Chondrocyte (in vitro differentiated cells): Measurements from ENCODE around the gene PAK6. TPM values are rescaled to one million over a fixed set of nuclear protein-coding genes. Genes with fewer than 3 reads are reported as not detected.

ENCODE experiments used
- DNase-seq: peaks from one replicate; pipeline ENCODE4 v3.0.0; 2021; ENCODE audit warnings: mixed read lengths, low spot score
- H3K27ac Mint-ChIP-seq: one replicate; pipeline ENCODE4 v1.8.0; 2021; ENCODE audit warnings: mild to moderate bottlenecking, moderate library complexity, mixed read lengths; ENCODE audit not compliant: unreplicated experiment
- H3K27me3 Mint-ChIP-seq: 2 replicates; pipeline ENCODE4 v1.8.0; 2021; ENCODE audit warnings: low read depth, mixed read lengths
- H3K36me3 Mint-ChIP-seq: 2 replicates; pipeline ENCODE4 v1.8.0; 2021; ENCODE audit warnings: low read depth, mixed read lengths
- H3K4me1 Mint-ChIP-seq: 2 replicates; pipeline ENCODE4 v1.8.0; 2021; ENCODE audit warnings: low read depth, mild to moderate bottlenecking, mixed read lengths
- H3K4me3 Mint-ChIP-seq: one replicate; pipeline ENCODE4 v1.8.0; 2021; ENCODE audit warnings: mild to moderate bottlenecking, moderate library complexity, mixed read lengths; ENCODE audit not compliant: unreplicated experiment
- H3K9me3 Mint-ChIP-seq: 2 replicates; pipeline ENCODE4 v1.8.0; 2021; ENCODE audit warnings: low read depth, mixed read lengths
- total RNA-seq: library from RNA; stranded (reverse); gene quantifications from 3 replicates; pipeline ENCODE4 v1.2.1, GENCODE V29; 2021
- TF ChIP-seq, protein P1 (sequence below): fragments of 200-600 bp; sonication (generic); IDR thresholded peaks from 2 replicates; pipeline ENCODE4 v1.5.0; 2021; ENCODE audit warnings: antibody characterized with exemption, mild to moderate bottlenecking, moderate library complexity

Gene PAK6
- total RNA-seq, 1 donor from 2014 or later, result 0.37 TPM

DNA sequence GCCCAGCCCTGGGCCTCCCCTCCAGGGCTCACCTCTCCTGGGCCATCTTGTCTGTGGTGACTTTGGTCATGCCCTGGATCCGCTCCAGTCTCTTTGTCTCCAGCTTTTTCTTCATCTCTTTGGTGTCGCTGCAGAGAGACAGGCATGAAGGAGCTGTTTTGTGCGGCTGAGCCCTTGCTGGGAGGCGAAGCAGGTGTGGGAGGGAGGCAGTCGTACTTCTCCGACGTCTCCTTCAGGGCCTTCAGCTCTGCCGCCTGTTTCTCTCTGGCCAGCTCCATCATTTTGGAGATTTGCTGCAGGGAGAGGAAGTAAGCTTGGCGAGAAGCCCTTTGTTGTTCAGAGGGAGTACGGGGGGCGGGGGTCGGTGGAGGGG lies 51.7 kb downstream of the PAK6 start:
- no peak overlapping the region for H3K27ac Mint-ChIP-seq
- H3K4me3 Mint-ChIP-seq, result peak overlapping the region; percentile 60

DNA sequence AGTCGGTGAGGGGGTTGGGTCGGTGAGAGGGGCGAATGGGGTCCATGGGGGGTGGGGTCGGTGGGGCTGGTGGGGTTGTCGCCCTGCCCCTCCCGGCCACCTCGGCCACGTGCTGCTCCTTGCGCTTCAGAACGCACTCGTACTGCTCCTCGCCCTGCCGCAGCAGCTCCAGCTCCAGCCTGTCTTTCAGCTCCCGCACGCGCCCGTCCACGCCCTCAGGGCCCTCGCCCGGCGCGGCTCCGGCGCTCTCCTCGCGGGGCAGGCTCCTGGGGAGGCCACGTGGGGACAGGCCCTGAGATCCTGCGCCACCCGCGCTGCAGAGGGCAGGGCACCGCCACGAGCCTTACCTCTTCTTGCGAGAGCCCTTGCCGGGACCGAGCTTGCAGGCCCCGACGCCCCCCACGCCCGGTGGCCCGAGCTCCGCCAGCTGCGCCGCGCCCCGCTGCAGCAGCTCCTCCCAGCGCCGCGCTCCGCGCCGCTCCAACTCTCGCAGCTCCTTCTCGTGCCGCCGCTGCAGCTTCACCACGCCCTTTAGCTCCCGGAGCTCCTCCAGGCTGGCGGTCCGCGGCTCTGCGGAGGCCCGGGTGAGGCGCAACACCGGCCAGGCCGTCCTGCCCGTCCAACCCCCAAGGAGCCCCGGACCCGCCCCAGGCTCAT lies 52.2 kb downstream of the PAK6 start:
- Mint-ChIP-seq H3K4me3 (peak overlapping the region; percentile 57), H3K36me3 (no peaks in the 10 kb centered on the region), H3K27me3 (peaks cover 6% of the 10 kb centered on the region), H3K27ac (no peak overlapping the region), H3K4me1 (peaks cover 5% of the 10 kb centered on the region), H3K9me3 (no peaks in the 10 kb centered on the region)
- TF ChIP-seq, protein P1, sequence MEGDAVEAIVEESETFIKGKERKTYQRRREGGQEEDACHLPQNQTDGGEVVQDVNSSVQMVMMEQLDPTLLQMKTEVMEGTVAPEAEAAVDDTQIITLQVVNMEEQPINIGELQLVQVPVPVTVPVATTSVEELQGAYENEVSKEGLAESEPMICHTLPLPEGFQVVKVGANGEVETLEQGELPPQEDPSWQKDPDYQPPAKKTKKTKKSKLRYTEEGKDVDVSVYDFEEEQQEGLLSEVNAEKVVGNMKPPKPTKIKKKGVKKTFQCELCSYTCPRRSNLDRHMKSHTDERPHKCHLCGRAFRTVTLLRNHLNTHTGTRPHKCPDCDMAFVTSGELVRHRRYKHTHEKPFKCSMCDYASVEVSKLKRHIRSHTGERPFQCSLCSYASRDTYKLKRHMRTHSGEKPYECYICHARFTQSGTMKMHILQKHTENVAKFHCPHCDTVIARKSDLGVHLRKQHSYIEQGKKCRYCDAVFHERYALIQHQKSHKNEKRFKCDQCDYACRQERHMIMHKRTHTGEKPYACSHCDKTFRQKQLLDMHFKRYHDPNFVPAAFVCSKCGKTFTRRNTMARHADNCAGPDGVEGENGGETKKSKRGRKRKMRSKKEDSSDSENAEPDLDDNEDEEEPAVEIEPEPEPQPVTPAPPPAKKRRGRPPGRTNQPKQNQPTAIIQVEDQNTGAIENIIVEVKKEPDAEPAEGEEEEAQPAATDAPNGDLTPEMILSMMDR, result no peak
- DNase-seq, result no peak

More for the DNA sequence above, 51.7 kb downstream of the PAK6 start:
- Mint-ChIP-seq H3K4me1 (peaks cover 9% of the 10 kb centered on the region), H3K9me3 (no peaks in the 10 kb centered on the region), H3K36me3 (no peaks in the 10 kb centered on the region), H3K27me3 (peaks cover 6% of the 10 kb centered on the region)
- TF ChIP-seq, protein P1, result no peak
- DNase-seq, result no peak

DNA sequence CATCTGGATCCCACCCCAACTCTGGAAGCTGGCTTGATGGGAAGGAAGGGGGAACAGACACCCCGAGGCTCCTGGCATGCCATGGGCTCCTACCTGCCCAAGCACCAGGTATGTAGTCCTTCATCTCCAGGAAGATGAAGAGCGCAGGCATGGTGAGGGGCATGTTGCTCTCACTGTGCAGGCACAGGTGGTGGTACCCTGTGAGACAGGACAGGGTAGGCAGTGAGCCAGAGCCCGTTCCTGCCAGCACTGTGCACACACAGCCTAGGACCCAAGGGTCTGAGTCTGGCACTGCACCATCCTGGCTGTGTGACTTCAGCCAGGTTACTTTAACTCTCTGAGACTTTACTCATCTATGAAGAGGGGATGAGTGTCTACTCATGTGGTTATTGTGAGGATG lies 53.4 kb downstream of the PAK6 start:
- H3K27ac Mint-ChIP-seq, result no peak overlapping the region
- TF ChIP-seq, protein P1, result no peak
- peaks cover 5% of the 10 kb centered on the region for H3K4me1 Mint-ChIP-seq
- no peak for DNase-seq
- no peak overlapping the region for H3K4me3 Mint-ChIP-seq
- H3K36me3 Mint-ChIP-seq, result no peaks in the 10 kb centered on the region
- H3K27me3 Mint-ChIP-seq, result peaks cover 6% of the 10 kb centered on the region
- no peaks in the 10 kb centered on the region for H3K9me3 Mint-ChIP-seq

DNA sequence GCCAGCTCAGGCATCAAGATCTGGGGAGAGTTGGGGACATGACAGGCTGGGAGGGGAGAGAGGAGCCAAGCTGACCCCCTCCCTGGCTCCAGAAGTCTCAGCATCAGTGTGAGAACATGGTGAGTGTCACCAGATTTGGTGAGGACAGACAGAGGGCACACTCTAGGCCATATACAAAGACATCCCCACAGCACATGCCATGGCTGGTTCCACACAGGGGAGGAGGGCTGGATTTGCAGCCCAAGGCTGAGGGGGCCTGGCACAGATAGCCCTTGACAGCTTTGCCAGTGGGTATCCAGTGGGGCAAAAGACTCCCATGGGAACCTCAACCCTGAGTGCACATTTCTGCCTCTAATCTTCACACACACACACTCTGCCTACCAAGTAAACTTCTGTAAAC lies 54.1 kb downstream of the PAK6 start:
- peak; percentile 27 for DNase-seq
- H3K9me3 Mint-ChIP-seq, result no peaks in the 10 kb centered on the region
- TF ChIP-seq, protein P1, result no peak
- no peak overlapping the region for H3K4me3 Mint-ChIP-seq
- H3K27me3 Mint-ChIP-seq, result peaks cover 6% of the 10 kb centered on the region
- H3K36me3 Mint-ChIP-seq, result no peaks in the 10 kb centered on the region
- peaks cover 5% of the 10 kb centered on the region for H3K4me1 Mint-ChIP-seq
- no peak overlapping the region for H3K27ac Mint-ChIP-seq

DNA sequence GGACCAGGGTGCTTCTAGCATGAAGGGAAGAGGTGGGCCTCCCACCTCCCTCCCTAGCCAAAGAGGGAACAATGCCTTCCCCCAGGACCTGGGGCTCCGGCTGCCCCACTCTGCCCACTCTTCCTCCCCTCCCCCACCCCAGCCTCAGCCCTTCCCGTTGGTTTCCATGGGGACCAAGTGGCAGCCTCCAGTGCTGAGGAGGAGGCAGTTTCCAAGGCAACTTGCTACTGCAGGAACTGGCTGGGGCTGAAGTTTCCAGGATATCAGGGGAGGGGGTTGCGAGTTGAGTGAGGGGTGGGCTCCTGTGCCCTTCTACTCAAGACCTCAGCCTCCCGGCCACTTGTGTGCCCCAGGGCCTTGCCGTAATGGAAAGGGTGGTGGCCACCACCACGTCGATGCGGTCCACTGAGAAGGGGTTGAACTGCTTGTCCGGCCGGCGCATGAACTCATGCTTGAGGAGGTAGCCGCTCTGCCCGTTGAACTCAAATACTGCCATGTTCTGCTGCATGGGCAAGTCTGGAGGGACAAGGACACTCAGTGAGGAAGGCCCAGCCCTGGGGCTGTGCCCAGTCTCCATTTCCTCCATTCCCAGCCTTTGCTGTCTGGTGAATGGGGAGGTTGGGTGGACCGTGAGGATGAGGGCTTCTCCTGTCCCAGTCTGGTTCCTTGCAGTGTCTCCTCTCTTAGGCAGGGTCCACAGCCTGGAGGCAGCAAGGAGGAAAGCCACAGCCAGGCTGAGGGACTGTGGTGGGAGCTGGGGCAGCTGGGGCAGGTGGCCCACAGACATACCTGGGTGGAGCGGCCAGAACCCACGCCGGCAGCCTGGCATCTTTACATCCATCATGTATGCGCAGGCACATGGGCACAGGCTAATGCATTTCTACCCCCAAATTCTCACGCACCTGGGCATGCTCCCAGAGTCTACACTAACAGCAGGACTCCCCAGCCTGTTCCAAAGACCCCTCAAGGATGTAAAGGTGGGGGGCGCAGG lies 55.3 kb downstream of the PAK6 start:
- peak; percentile 84 for DNase-seq
- TF ChIP-seq, protein P1, result no peak
- Mint-ChIP-seq H3K9me3 (peaks cover 2% of the 10 kb centered on the region), H3K27ac (no peak overlapping the region), H3K27me3 (peaks cover 6% of the 10 kb centered on the region), H3K4me3 (no peak overlapping the region), H3K4me1 (peaks cover 5% of the 10 kb centered on the region), H3K36me3 (no peaks in the 10 kb centered on the region)
